ENCODE results near the gene SLC23A1.

DNA sequence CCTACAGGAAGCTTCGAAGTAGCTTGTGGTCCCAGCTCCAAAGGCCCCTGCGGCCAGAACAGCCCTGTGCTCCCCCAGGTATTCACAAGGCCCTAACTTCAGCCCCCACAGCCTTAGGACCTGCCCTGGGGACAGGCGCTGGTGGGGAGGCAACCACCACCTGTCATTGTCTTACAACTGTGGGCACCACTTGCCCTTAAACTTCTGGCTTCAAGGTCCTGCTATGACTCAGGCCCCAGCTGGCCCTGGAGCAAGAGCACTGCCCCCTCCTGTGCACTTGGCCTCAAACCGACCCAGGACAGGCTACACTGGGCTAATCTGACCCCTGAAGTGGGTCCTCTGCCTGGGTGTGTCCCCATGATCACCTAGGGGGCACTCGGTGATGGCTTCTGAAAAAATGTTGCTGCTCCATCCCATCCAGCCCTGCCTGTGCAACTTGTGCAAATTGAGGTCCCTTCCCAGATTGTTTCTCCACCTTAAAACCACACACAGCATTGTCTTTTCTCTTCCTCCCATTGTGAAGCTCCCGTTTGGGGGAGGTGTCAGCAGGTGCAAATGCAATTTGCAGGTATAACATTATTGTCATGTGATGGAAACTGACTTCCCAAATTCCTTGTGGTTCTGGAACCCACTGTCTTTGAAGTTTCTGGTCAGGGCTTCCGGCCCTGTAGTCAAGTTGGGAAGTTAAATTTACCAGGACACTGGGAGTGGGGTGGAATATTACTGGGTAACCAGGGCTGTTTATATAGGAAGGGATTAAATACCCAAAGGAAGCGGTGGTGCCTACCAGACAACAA, 12.9 kb upstream of the SLC23A1 start:
- no peak for TF ChIP-seq POLR2A (IDR thresholded peaks at IDR 0.05)
- TF ChIP-seq, protein P1, sequence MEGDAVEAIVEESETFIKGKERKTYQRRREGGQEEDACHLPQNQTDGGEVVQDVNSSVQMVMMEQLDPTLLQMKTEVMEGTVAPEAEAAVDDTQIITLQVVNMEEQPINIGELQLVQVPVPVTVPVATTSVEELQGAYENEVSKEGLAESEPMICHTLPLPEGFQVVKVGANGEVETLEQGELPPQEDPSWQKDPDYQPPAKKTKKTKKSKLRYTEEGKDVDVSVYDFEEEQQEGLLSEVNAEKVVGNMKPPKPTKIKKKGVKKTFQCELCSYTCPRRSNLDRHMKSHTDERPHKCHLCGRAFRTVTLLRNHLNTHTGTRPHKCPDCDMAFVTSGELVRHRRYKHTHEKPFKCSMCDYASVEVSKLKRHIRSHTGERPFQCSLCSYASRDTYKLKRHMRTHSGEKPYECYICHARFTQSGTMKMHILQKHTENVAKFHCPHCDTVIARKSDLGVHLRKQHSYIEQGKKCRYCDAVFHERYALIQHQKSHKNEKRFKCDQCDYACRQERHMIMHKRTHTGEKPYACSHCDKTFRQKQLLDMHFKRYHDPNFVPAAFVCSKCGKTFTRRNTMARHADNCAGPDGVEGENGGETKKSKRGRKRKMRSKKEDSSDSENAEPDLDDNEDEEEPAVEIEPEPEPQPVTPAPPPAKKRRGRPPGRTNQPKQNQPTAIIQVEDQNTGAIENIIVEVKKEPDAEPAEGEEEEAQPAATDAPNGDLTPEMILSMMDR (IDR thresholded peaks at IDR 0.05) = no peak

Data from esophagus squamous epithelium (tissue), 4 donors.